ENCODE data around the gene YWHAQ. TPM values are rescaled to one million over a fixed set of nuclear protein-coding genes. Genes with fewer than 3 reads are reported as not detected.
"Not testable (repeated sequence)": the region's sequence is repeated elsewhere in the genome, so short reads cannot be mapped to it uniquely, and the experiment has no call there.

The YWHAQ gene
- total and polyA plus RNA-seq, 5 donors from 2014 or later, result 160 to 359 (median 279) TPM

GRCh38 chr2:9555297-9556120, 75.3 kb downstream of the YWHAQ start, which contains the start of gene ADAM17:
ADAM17 (minus strand) TSS chr2:9555830; CDS start chr2:9555605, 225 bp downstream.
- H3K27me3 Mint-ChIP-seq, result no peaks in the 10 kb centered on the region
- Histone ChIP-seq H3K9me3 (ENCODE audit: control insufficient read depth in 2 of 2, low read length in 2 of 2) (no peaks in the 10 kb centered on the region), H3K27ac (ENCODE audit: insufficient read depth, low read length, poor library complexity, severe bottlenecking) (peak within 1 kb of the TSS; percentile 91), H3K27me3 (ENCODE audit: control insufficient read depth, insufficient read depth, low read length) (no peaks in the 10 kb centered on the region), H3K4me1 (ENCODE audit: control insufficient read depth, insufficient read depth, low read length, poor library complexity, severe bottlenecking) (peaks cover 55% of the 10 kb centered on the region), H3K4me3 (ENCODE audit: low read depth, low read length) (peak within 1 kb of the TSS; percentile 96), H3K36me3 (ENCODE audit: control insufficient read depth, insufficient read depth, low read length) (peaks cover 4% of the 10 kb centered on the region)
- peak; percentile 79 to 94 (median 83) for DNase-seq
- H3K36me3 Mint-ChIP-seq, result no peaks in the 10 kb centered on the region
- H3K4me1 Mint-ChIP-seq, result peaks cover 24 to 67% (median 49%) of the 10 kb centered on the region in 4 donors
- peak; percentile 95 for ATAC-seq (ENCODE audit: low read depth in 2 of 2)
- H3K4me3 Mint-ChIP-seq, result peak within 1 kb of the TSS; percentile 95 to 99 (median 96)
- H3K9me3 Mint-ChIP-seq, result no peaks in the 10 kb centered on the region
- peak within 1 kb of the TSS; percentile 87 to 97 (median 97) for H3K27ac Mint-ChIP-seq

- DNase-seq, result peak; percentile 7 to 77 (median 24)
Measured at GRCh38 chr2:9554921-9555296, 75.9 kb downstream of the YWHAQ start.

GRCh38 chr2:9552219-9553178, 78.3 kb downstream of the YWHAQ start:
- Mint-ChIP-seq H3K27ac (peak overlapping the region; percentile 39 to 69 (median 63)), H3K9me3 (no peaks in the 10 kb centered on the region), H3K36me3 (no peaks in the 10 kb centered on the region), H3K4me3 (peak overlapping the region; percentile 33 to 95 (median 64)), H3K4me1 (peaks cover 30 to 79% (median 63%) of the 10 kb centered on the region in 4 donors), H3K27me3 (no peaks in the 10 kb centered on the region)
- no peaks in the 10 kb centered on the region for H3K36me3 ChIP-seq (ENCODE audit: control insufficient read depth, insufficient read depth, low read length)
- peak overlapping the region; percentile 56 for H3K4me3 ChIP-seq (ENCODE audit: low read depth, low read length)
- H3K9me3 ChIP-seq (ENCODE audit: control insufficient read depth in 2 of 2, low read length in 2 of 2), result no peaks in the 10 kb centered on the region
- DNase-seq, result peak in 1 of 3 donors; percentile 53
- peak overlapping the region; percentile 68 for H3K27ac ChIP-seq (ENCODE audit: insufficient read depth, low read length, poor library complexity, severe bottlenecking)
- no peak for ATAC-seq (ENCODE audit: low read depth in 2 of 2)
- H3K27me3 ChIP-seq (ENCODE audit: control insufficient read depth, insufficient read depth, low read length), result no peaks in the 10 kb centered on the region
- H3K4me1 ChIP-seq (ENCODE audit: control insufficient read depth, insufficient read depth, low read length, poor library complexity, severe bottlenecking), result peaks cover 78% of the 10 kb centered on the region

More at GRCh38 chr2:9554921-9555296, 75.9 kb downstream of the YWHAQ start:
- H3K9me3 Mint-ChIP-seq, result no peaks in the 10 kb centered on the region
- no peaks in the 10 kb centered on the region for H3K27me3 ChIP-seq (ENCODE audit: control insufficient read depth, insufficient read depth, low read length)
- peaks cover 59% of the 10 kb centered on the region for H3K4me1 ChIP-seq (ENCODE audit: control insufficient read depth, insufficient read depth, low read length, poor library complexity, severe bottlenecking)
- no peaks in the 10 kb centered on the region for H3K9me3 ChIP-seq (ENCODE audit: control insufficient read depth in 2 of 2, low read length in 2 of 2)
- no peak for ATAC-seq (ENCODE audit: low read depth in 2 of 2)
- no peaks in the 10 kb centered on the region for H3K36me3 Mint-ChIP-seq
- H3K4me1 Mint-ChIP-seq, result peaks cover 24 to 71% (median 50%) of the 10 kb centered on the region in 4 donors
- H3K36me3 ChIP-seq (ENCODE audit: control insufficient read depth, insufficient read depth, low read length), result peaks cover 4% of the 10 kb centered on the region
- H3K27ac Mint-ChIP-seq, result peak overlapping the region; percentile 87 to 97 (median 94)
- peak overlapping the region; percentile 96 for H3K4me3 ChIP-seq (ENCODE audit: low read depth, low read length)
- H3K27ac ChIP-seq (ENCODE audit: insufficient read depth, low read length, poor library complexity, severe bottlenecking), result peak overlapping the region; percentile 91
- H3K4me3 Mint-ChIP-seq, result peak overlapping the region; percentile 95 to 99 (median 96)
- H3K27me3 Mint-ChIP-seq, result no peaks in the 10 kb centered on the region

GRCh38 chr2:9550859-9551391, 79.9 kb downstream of the YWHAQ start:
- not testable (repeated sequence) for H3K9me3 ChIP-seq (ENCODE audit: control insufficient read depth in 2 of 2, low read length in 2 of 2); H3K27me3 Mint-ChIP-seq; H3K9me3 Mint-ChIP-seq; H3K27ac ChIP-seq (ENCODE audit: insufficient read depth, low read length, poor library complexity, severe bottlenecking); H3K36me3 ChIP-seq (ENCODE audit: control insufficient read depth, insufficient read depth, low read length); H3K27me3 ChIP-seq (ENCODE audit: control insufficient read depth, insufficient read depth, low read length); H3K36me3 Mint-ChIP-seq; H3K4me3 ChIP-seq (ENCODE audit: low read depth, low read length); DNase-seq; ATAC-seq (ENCODE audit: low read depth in 2 of 2)
- Mint-ChIP-seq H3K27ac (peak overlapping the region in 1 of 3 donors; percentile 49), H3K4me3 (peak overlapping the region in 1 of 4 donors; percentile 34), H3K4me1 (peaks cover 35 to 80% (median 59%) of the 10 kb centered on the region in 4 donors)
- peaks cover 72% of the 10 kb centered on the region for H3K4me1 ChIP-seq (ENCODE audit: control insufficient read depth, insufficient read depth, low read length, poor library complexity, severe bottlenecking)

GRCh38 chr2:9549420-9549819, 81.4 kb downstream of the YWHAQ start:
- Mint-ChIP-seq H3K36me3 (peaks cover 4% of the 10 kb centered on the region), H3K4me1 (peaks cover 29 to 82% (median 59%) of the 10 kb centered on the region in 4 donors), H3K27ac (no peak overlapping the region), H3K27me3 (no peaks in the 10 kb centered on the region), H3K4me3 (no peak overlapping the region), H3K9me3 (peaks cover 0 to 2% (median 0%) of the 10 kb centered on the region in 7 donors)
- no peak overlapping the region for H3K27ac ChIP-seq (ENCODE audit: insufficient read depth, low read length, poor library complexity, severe bottlenecking)
- ATAC-seq (ENCODE audit: low read depth in 2 of 2) (no peak), DNase-seq (no peak)
- no peaks in the 10 kb centered on the region for H3K36me3 ChIP-seq (ENCODE audit: control insufficient read depth, insufficient read depth, low read length)
- no peaks in the 10 kb centered on the region for H3K9me3 ChIP-seq (ENCODE audit: control insufficient read depth in 2 of 2, low read length in 2 of 2)
- H3K4me1 ChIP-seq (ENCODE audit: control insufficient read depth, insufficient read depth, low read length, poor library complexity, severe bottlenecking), result peaks cover 63% of the 10 kb centered on the region
- H3K4me3 ChIP-seq (ENCODE audit: low read depth, low read length), result no peak overlapping the region
- no peaks in the 10 kb centered on the region for H3K27me3 ChIP-seq (ENCODE audit: control insufficient read depth, insufficient read depth, low read length)

- peak overlapping the region; percentile 12 to 94 (median 55) for H3K27ac Mint-ChIP-seq
- peaks cover 29 to 82% (median 58%) of the 10 kb centered on the region in 4 donors for H3K4me1 Mint-ChIP-seq
- no peaks in the 10 kb centered on the region for H3K27me3 Mint-ChIP-seq
- DNase-seq, result peak in 2 of 3 donors; percentile 5 to 49
- no peaks in the 10 kb centered on the region for H3K27me3 ChIP-seq (ENCODE audit: control insufficient read depth, insufficient read depth, low read length)
- peak overlapping the region; percentile 48 to 77 (median 61) for H3K4me3 Mint-ChIP-seq
- H3K4me1 ChIP-seq (ENCODE audit: control insufficient read depth, insufficient read depth, low read length, poor library complexity, severe bottlenecking), result peaks cover 60% of the 10 kb centered on the region
- H3K36me3 ChIP-seq (ENCODE audit: control insufficient read depth, insufficient read depth, low read length), result no peaks in the 10 kb centered on the region
- peak overlapping the region; percentile 64 for H3K4me3 ChIP-seq (ENCODE audit: low read depth, low read length)
- H3K36me3 Mint-ChIP-seq, result peaks cover 8% of the 10 kb centered on the region
- no peaks in the 10 kb centered on the region for H3K9me3 ChIP-seq (ENCODE audit: control insufficient read depth in 2 of 2, low read length in 2 of 2)
- H3K9me3 Mint-ChIP-seq, result peaks cover 0 to 2% (median 0%) of the 10 kb centered on the region in 7 donors
- H3K27ac ChIP-seq (ENCODE audit: insufficient read depth, low read length, poor library complexity, severe bottlenecking), result peak overlapping the region; percentile 39
- peak; percentile 69 to 74 for ATAC-seq (ENCODE audit: low read depth in 2 of 2)
Measured at GRCh38 chr2:9548506-9548905, 82.3 kb downstream of the YWHAQ start.

All from CD4-positive, CD25-positive, alpha-beta regulatory T cell (primary cell).